Omental fat pad (tissue), 4 donors: ENCODE data around the gene RNASE13. TPM values are rescaled to one million over a fixed set of nuclear protein-coding genes. Genes with fewer than 3 reads are reported as not detected.
A peak's percentile ranks its signal among the peaks of the same experiment; 100 is the strongest.
"Not testable (repeated sequence)": the region's sequence is repeated elsewhere in the genome, so short reads cannot be mapped to it uniquely, and the experiment has no call there.

ENCODE experiments used
- ATAC-seq: fragments of 150-250 bp; one replicate; pipeline ENCODE4 v1.9.1; 2016; ENCODE audit warnings: mild to moderate bottlenecking, moderate library complexity; ENCODE audit not compliant: low FRiP score
- DNase-seq: peaks from one replicate; pipeline ENCODE4 v3.0.0-alpha.2; 2019; ENCODE audit warnings: low spot score
- total RNA-seq, 4 donors: library from RNA; depleted of rRNA; stranded (reverse); fragments of >200 nt; gene quantifications; one replicate each; pipeline ENCODE4 v1.1.0, GENCODE V29; 2016
- TF ChIP-seq, protein P1 (sequence below), 3 donors: fragments of 450-650 bp; IDR thresholded peaks; one replicate each; pipeline ENCODE4 v1.5.1; 2016 to 2017; ENCODE audit warnings: antibody characterized with exemption in 3 of 3, mild to moderate bottlenecking in 3 of 3, moderate library complexity in 2 of 3

Gene RNASE13
- total RNA-seq, 4 donors from 2014 or later = not detected

DNA sequence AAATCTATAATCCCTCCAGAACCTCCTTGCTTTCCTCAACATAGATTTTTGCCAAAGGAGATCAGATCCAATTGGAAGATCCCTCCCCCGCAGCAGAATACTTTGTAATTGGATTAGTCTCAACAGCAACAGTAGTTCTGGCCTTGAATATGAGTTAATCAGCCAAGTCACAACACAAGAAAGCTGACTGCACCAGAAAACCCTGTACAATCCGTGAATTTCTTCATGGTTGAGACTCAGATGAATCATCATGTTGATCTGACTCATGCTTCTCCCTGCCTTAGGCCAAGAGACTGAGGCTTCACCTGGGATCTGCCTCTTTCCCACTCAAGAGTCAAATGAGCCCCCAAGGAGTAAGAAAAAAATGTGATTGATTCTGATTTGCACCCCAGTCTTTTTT is 47.8 kb downstream of the RNASE13 start:
- DNase-seq = no peak
- peak; percentile 82 for ATAC-seq
- TF ChIP-seq, protein P1, sequence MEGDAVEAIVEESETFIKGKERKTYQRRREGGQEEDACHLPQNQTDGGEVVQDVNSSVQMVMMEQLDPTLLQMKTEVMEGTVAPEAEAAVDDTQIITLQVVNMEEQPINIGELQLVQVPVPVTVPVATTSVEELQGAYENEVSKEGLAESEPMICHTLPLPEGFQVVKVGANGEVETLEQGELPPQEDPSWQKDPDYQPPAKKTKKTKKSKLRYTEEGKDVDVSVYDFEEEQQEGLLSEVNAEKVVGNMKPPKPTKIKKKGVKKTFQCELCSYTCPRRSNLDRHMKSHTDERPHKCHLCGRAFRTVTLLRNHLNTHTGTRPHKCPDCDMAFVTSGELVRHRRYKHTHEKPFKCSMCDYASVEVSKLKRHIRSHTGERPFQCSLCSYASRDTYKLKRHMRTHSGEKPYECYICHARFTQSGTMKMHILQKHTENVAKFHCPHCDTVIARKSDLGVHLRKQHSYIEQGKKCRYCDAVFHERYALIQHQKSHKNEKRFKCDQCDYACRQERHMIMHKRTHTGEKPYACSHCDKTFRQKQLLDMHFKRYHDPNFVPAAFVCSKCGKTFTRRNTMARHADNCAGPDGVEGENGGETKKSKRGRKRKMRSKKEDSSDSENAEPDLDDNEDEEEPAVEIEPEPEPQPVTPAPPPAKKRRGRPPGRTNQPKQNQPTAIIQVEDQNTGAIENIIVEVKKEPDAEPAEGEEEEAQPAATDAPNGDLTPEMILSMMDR (IDR thresholded peaks at IDR 0.05) = no peak

DNA sequence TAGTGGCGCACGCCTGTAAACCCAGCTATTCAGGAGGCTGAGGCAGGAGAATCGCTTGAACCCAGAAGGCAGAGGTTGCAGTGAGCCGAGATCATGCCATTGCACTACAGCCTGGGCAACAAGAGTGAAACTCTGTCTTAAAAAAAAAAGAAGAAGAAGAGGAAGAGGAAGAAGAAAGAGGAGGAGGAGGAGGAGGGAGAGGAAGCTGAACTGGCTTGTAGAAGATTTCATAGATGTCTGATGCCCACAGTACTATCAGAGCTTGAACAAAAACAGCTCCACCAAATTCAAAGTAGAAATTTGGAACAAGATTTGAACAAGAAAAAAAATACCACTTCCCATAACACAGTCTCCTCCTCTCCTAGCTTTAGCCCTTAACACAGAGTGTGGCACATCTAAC is 49.0 kb downstream of the RNASE13 start:
- not testable (repeated sequence) for ATAC-seq, DNase-seq

Other genes starting within 250 kb of the RNASE13 start
- gene RNASE1, start 232.0 kb downstream of the RNASE13 start, total RNA-seq = 1,000 to 10,000 TPM in 3 of 4 donors, 100 to 1,000 TPM in 1; 999 to 1,585 (median 1,253) TPM
- gene RNASE3, start 143.4 kb downstream of the RNASE13 start, total RNA-seq = not detected
- gene RNASE2, start 79.3 kb downstream of the RNASE13 start, total RNA-seq = 1 to 10 TPM; 2.5 to 8.2 (median 5.5) TPM
- gene METTL17, start 44.8 kb downstream of the RNASE13 start, total RNA-seq = 10 to 100 TPM; 36.8 to 89.7 (median 51.3) TPM
- gene SLC39A2, start 35.5 kb downstream of the RNASE13 start, total RNA-seq = not detected
- gene NDRG2, start 9.7 kb downstream of the RNASE13 start, total RNA-seq = 100 to 1,000 TPM; 169 to 444 (median 218) TPM
- not detected for gene TPPP2, start 4.6 kb downstream of the RNASE13 start, total RNA-seq
- not detected for gene RNASE7, start 7.6 kb upstream of the RNASE13 start, total RNA-seq
- not detected for gene RNASE8, start 23.0 kb upstream of the RNASE13 start, total RNA-seq
- 10 to 100 TPM; 30.0 to 91.3 (median 40.6) TPM for gene ARHGEF40, start 35.5 kb upstream of the RNASE13 start, total RNA-seq
- gene ZNF219, start 63.8 kb upstream of the RNASE13 start, total RNA-seq = 10 to 100 TPM; 19.2 to 56.3 (median 38.1) TPM
- 1 to 10 TPM in 1 of 4 donors, under 1 TPM in 1, not detected in 2; 0.75 to 2.4 TPM for gene TMEM253, start 66.3 kb upstream of the RNASE13 start, total RNA-seq
- under 1 TPM in 1 of 4 donors, not detected in 3; 0.09 TPM for gene OR5AU1, start 121.3 kb upstream of the RNASE13 start, total RNA-seq
- 100 to 1,000 TPM; 361 to 619 (median 454) TPM for gene HNRNPC, start 234.6 kb upstream of the RNASE13 start, total RNA-seq
- gene RPGRIP1, start 245.3 kb upstream of the RNASE13 start, total RNA-seq = 1 to 10 TPM in 1 of 4 donors, under 1 TPM in 3; 0.19 to 1.2 (median 0.53) TPM